ENCODE results near the gene C2. TPM values are rescaled to one million over a fixed set of nuclear protein-coding genes. Genes with fewer than 3 reads are reported as not detected.

C2 gene
- total and polyA plus RNA-seq, 2 donors = 4.0 to 10.0 TPM

DNA sequence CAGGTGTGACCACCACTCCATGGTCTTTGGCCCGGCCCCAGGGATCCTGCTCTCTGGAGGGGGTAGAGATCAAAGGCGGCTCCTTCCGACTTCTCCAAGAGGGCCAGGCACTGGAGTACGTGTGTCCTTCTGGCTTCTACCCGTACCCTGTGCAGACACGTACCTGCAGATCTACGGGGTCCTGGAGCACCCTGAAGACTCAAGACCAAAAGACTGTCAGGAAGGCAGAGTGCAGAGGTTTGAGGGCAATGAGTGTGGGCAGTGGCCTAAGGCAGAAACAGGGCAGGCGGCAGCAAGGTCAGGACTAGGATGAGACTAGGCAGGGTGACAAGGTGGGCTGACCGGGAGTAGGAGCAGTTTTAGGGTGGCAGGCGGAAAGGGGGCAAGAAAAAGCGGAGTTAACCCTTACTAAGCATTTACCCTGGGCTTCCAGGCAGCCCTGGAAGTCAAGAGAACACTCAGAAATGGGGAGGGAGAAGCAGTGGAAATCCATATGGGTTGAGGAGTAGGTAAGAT lies 18.9 kb downstream of the C2 start:
- WGBS = 71% methylated on average over 11 of the region's 11 CpGs
- no peak overlapping the region for H3K4me3 ChIP-seq (ENCODE audit: low read depth, low read length)
- no peak overlapping the region for H3K27ac ChIP-seq (ENCODE audit: low read depth)
- H3K4me1 ChIP-seq (ENCODE audit: insufficient read depth) = no peaks in the 10 kb centered on the region
- no peaks in the 10 kb centered on the region for H3K36me3 ChIP-seq (ENCODE audit: insufficient read depth)
- DNase-seq (ENCODE audit: extremely low spot score) = no peak

DNA sequence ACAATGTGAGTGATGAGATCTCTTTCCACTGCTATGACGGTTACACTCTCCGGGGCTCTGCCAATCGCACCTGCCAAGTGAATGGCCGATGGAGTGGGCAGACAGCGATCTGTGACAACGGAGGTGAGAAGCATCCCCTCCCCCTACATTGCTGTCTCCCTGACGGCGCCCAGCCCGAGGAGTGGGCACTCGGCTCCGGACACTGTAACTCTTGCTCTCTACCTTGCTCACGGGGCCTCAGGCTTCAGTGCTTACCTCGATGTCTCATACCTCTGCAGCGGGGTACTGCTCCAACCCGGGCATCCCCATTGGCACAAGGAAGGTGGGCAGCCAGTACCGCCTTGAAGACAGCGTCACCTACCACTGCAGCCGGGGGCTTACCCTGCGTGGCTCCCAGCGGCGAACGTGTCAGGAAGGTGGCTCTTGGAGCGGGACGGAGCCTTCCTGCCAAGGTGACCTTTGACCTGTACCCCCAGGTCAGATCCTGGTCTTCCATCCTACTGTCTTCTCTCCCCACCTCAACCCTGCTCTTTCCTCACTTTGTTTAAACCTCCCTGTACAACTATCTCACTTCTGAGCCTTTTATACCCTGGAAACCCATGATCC lies 19.7 kb downstream of the C2 start:
- Histone ChIP-seq H3K4me3 (ENCODE audit: low read depth, low read length) (no peak overlapping the region), H3K27ac (ENCODE audit: low read depth) (no peak overlapping the region), H3K36me3 (ENCODE audit: insufficient read depth) (no peaks in the 10 kb centered on the region), H3K4me1 (ENCODE audit: insufficient read depth) (no peaks in the 10 kb centered on the region)
- 86% methylated on average over 24 of the region's 24 CpGs for WGBS
- no peak for DNase-seq (ENCODE audit: extremely low spot score)

DNA sequence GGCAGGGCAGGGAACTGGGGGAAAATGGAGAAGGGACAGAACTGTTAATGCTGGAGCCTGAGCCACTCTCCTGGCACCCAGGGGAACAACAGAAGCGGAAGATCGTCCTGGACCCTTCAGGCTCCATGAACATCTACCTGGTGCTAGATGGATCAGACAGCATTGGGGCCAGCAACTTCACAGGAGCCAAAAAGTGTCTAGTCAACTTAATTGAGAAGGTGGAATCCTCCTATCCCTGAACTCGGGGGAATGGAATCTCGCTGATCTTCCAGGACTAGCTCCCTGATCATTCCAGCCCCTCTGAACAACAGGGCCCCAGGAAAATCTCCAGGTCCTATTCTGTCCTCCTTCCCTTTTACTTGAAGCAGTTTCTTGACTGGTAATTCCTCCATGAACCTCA lies 20.3 kb downstream of the C2 start:
- Histone ChIP-seq H3K36me3 (ENCODE audit: insufficient read depth) (no peaks in the 10 kb centered on the region), H3K4me1 (ENCODE audit: insufficient read depth) (no peaks in the 10 kb centered on the region), H3K4me3 (ENCODE audit: low read depth, low read length) (no peak overlapping the region), H3K27ac (ENCODE audit: low read depth) (no peak overlapping the region)
- DNase-seq (ENCODE audit: extremely low spot score) = no peak
- WGBS = 85% methylated on average over 4 of the region's 4 CpGs

DNA sequence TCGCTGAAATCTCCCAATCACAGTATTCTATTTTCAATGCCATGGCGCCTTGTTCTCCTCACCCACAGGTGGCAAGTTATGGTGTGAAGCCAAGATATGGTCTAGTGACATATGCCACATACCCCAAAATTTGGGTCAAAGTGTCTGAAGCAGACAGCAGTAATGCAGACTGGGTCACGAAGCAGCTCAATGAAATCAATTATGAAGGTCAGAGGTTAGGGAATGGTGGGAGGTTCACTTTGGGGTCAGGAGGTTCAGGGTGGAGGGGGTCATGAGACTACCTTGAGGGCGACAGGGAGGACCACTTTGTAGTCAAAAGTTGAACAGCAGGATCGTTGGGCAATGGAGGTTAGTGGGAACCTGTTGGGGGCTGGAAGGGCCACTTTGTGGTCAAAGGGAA lies 20.8 kb downstream of the C2 start:
- Histone ChIP-seq H3K36me3 (ENCODE audit: insufficient read depth) (no peaks in the 10 kb centered on the region), H3K4me1 (ENCODE audit: insufficient read depth) (no peaks in the 10 kb centered on the region), H3K4me3 (ENCODE audit: low read depth, low read length) (no peak overlapping the region), H3K27ac (ENCODE audit: low read depth) (no peak overlapping the region)
- no peak for DNase-seq (ENCODE audit: extremely low spot score)
- WGBS = 82% methylated on average over 5 of the region's 5 CpGs

DNA sequence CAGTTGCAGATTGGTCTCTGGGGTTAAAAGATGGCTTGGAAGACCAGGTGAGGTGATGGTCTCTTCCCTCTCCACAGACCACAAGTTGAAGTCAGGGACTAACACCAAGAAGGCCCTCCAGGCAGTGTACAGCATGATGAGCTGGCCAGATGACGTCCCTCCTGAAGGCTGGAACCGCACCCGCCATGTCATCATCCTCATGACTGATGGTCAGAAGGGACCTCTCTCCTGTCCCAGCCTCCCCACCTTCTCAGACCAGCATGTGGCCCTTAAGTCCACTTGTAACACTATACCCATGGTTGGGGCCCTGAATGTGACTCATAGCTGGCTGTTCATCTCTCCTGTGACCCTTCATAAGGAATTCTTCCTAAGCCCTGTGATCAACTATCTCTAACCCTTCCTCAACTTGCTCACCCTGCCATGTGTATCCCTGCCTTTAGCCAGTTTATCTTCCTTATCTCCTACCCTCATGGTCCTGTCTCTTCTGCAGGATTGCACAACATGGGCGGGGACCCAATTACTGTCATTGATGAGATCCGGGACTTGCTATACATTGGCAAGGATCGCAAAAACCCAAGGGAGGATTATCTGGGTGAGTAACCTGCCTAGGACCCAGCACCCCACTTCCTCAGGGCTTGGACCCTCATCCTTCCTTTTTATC lies 21.4 kb downstream of the C2 start:
- no peak overlapping the region for H3K4me3 ChIP-seq (ENCODE audit: low read depth, low read length)
- no peaks in the 10 kb centered on the region for H3K4me1 ChIP-seq (ENCODE audit: insufficient read depth)
- DNase-seq (ENCODE audit: extremely low spot score) = no peak
- 82% methylated on average over 6 of the region's 6 CpGs for WGBS
- no peak overlapping the region for H3K27ac ChIP-seq (ENCODE audit: low read depth)
- peaks cover 2% of the 10 kb centered on the region for H3K36me3 ChIP-seq (ENCODE audit: insufficient read depth)

DNA sequence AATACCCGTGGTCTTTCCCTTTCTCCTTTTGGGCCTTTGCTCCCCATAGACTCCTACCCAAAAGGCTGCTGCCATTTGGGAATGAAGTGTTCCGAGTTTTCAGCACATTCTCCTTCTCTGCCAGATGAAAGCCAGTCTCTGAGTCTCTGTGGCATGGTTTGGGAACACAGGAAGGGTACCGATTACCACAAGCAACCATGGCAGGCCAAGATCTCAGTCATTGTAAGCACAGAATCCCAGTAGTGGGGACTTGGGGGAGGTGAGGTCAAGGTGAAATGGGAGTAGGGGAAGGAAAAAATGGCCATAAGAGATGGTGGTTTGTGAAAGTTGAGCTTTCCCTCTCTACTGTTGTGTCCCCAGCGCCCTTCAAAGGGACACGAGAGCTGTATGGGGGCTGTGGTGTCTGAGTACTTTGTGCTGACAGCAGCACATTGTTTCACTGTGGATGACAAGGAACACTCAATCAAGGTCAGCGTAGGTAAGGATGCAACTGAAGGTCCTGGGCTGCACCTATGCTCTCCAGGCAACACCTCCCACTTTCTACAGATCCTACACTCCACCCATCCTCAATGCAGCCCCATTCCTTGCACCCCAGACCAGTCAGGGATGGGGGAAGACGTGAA lies 22.5 kb downstream of the C2 start:
- no peak for DNase-seq (ENCODE audit: extremely low spot score)
- no peak overlapping the region for H3K4me3 ChIP-seq (ENCODE audit: low read depth, low read length)
- no peaks in the 10 kb centered on the region for H3K4me1 ChIP-seq (ENCODE audit: insufficient read depth)
- WGBS = 83% methylated on average over 7 of the region's 7 CpGs
- peaks cover 2% of the 10 kb centered on the region for H3K36me3 ChIP-seq (ENCODE audit: insufficient read depth)
- H3K27ac ChIP-seq (ENCODE audit: low read depth) = no peak overlapping the region

DNA sequence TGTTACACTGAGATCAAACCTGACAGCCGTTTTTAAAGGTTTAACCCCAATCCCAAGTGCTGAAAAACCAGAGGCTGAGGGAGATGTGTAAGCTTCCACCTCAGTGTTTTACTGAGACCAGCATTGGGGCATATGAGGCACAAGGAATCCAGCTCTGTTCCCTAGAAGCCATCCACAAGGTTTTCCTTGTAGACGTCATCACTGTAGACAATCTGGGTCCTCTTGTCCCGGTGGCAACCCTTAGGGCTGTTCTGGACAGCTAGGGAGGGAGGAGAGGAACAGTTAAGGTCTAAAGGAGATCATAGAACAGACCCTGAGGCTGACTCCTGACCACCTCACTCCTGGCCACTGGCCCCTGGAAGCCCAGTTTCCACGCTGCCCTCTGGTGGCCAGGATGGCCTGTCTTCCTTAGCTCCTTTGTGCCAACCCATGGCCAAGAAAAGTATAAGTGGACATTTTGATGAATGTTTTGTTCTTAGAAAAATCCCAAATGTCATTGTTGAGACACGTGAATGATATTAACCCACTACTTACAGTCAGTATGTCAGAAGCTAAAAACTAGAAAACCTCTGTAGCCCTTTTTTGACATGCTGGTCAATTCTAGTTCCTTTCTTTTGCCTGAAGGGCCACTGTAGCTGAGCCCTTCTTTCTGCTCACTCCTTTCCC lies 24.8 kb downstream of the C2 start:
- no peak for DNase-seq (ENCODE audit: extremely low spot score)
- WGBS = 55% methylated on average over 5 of the region's 5 CpGs
- H3K36me3 ChIP-seq (ENCODE audit: insufficient read depth) = peaks cover 4% of the 10 kb centered on the region
- H3K4me3 ChIP-seq (ENCODE audit: low read depth, low read length) = no peak overlapping the region
- no peak overlapping the region for H3K27ac ChIP-seq (ENCODE audit: low read depth)
- H3K4me1 ChIP-seq (ENCODE audit: insufficient read depth) = no peaks in the 10 kb centered on the region

DNA sequence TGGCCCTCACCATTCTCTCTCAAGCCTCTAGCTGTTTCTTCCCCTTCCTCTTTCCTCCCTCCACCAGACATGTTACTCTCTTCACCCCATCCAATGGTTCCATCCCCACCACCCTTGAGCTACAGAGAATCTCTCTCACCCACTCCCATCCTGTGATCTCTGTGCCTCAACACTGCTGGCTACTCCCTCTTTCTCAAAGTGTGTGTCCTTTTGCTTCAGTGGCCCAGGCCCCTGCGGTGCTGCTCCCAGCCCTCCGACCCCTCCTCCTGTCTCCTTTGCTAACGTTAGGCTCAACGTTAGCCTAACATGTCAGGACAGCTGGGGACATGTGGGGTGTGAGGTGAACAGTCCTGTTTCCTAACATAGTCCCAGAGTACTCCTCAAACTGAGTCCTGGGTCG lies 25.4 kb downstream of the C2 start:
- no peak for DNase-seq (ENCODE audit: extremely low spot score)
- no peak overlapping the region for H3K27ac ChIP-seq (ENCODE audit: low read depth)
- H3K4me1 ChIP-seq (ENCODE audit: insufficient read depth) = no peaks in the 10 kb centered on the region
- no peak overlapping the region for H3K4me3 ChIP-seq (ENCODE audit: low read depth, low read length)
- WGBS = 72% methylated on average over 5 of the region's 5 CpGs
- H3K36me3 ChIP-seq (ENCODE audit: insufficient read depth) = peaks cover 4% of the 10 kb centered on the region

DNA sequence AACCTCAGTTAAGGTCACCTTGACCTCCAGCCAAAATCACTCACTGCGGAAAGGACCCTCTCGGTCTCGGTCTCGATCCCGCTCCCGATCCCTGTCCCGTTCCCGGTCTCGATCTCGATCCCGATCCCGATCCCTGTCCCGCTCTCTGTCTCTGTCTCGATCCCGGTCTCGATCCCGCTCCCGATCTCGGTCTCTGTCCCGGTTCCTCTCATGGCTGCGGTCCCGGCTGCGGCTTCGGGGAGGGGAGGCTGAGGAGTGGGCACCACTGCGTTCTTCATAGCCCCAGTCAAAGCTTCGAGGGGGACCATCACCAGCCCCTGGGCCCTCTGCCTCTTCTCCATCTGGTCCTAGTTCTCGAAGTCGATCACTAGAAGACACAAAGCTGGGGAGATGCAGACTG lies 27.0 kb downstream of the C2 start:
- Histone ChIP-seq H3K36me3 (ENCODE audit: insufficient read depth) (peaks cover 4% of the 10 kb centered on the region), H3K4me1 (ENCODE audit: insufficient read depth) (no peaks in the 10 kb centered on the region), H3K4me3 (ENCODE audit: low read depth, low read length) (no peak overlapping the region), H3K27ac (ENCODE audit: low read depth) (no peak overlapping the region)
- WGBS = 97% methylated on average over 28 of the region's 28 CpGs
- no peak for DNase-seq (ENCODE audit: extremely low spot score)

DNA sequence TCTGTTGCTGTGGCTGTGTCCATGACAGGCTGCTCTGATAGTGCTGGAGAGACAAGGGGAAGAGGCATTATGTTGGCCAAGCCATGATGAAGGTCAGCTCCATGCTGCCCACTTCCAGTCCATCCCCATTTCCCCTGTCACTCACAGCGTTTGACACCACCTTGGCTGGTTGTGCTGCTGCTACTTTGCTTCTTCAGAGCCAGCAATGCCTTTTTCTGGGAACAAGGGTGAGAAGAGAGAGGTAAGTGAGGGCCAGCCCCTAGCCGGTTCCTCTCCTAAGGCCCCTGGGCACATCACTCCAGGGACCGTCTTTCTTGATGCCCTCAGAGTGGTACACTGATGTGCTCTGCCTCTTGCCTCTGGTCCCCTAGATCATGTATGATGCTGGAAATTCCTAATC lies 29.3 kb downstream of the C2 start:
- peaks cover 4% of the 10 kb centered on the region for H3K36me3 ChIP-seq (ENCODE audit: insufficient read depth)
- H3K4me1 ChIP-seq (ENCODE audit: insufficient read depth) = no peaks in the 10 kb centered on the region
- DNase-seq (ENCODE audit: extremely low spot score) = no peak
- H3K4me3 ChIP-seq (ENCODE audit: low read depth, low read length) = no peak overlapping the region
- 66% methylated on average over 3 of the region's 3 CpGs for WGBS
- no peak overlapping the region for H3K27ac ChIP-seq (ENCODE audit: low read depth)

DNA sequence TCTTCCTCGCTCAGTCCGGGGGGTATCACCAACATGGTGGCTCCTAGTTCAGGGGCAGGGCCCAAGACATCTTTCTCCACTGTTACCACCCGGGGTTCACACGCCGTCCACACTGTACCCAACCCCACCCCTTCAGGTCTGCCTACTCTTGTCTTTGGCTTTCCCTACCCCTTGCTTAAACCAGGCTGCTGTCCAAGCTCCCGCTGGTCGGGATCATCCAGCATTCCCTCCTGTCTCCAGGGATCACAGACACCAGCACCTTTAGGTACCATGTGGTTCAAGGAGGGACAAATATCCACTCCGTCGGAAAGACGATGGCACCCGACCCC lies 30.9 kb downstream of the C2 start:
- Histone ChIP-seq H3K4me3 (ENCODE audit: low read depth, low read length) (peak overlapping the region; percentile 78), H3K4me1 (ENCODE audit: insufficient read depth) (no peaks in the 10 kb centered on the region), H3K27ac (ENCODE audit: low read depth) (peak overlapping the region; percentile 59), H3K36me3 (ENCODE audit: insufficient read depth) (peaks cover 3% of the 10 kb centered on the region)
- no peak for DNase-seq (ENCODE audit: extremely low spot score)
- WGBS = 5% methylated on average over 11 of the region's 11 CpGs

DNA sequence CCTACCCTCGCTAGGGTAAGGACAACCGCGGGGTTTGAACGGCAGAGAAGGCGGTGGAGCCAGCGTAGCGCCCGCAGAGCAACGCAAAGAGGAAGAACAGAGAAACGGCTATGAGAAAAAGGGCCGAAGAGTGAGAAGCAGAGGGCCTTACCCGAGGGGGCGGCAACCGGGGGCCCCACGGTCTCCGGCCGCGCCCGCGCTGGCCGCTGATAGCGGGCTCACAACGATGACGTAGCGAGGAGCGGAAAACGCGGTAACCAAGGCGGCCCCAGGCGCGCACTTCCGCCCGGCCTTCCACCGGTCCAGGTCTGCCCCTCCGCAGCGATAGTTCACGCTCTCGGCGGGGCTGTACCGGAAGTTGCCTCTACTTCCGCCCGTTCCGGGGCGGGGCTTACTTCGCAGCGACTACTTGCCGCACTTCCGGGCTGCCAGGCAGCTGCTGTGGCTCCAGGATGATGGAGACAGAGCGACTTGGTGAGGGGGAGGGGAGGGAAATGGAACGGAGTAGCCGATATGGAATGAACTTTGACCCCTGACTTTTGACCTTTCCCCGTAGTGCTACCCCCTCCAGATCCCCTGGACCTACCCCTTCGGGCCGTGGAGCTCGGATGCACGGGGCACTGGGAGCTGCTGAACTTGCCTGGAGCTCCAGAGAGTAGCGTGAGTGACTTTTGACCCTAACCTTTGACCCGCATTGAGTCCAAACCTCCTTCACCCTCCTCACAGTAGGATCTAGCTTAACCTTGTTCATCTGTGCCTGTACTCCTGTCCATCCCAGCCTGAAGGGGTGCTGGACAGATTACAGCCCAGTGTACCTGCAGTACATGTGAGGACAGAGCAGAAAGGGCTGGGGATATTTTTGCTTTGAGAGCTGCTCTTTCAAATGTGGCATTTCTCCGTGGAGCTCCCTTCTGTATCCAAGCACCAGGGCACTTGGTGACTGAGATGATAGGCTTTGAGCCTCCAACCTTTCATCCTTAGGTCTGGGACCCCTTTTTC lies 31.5 kb downstream of the C2 start, which contains the start of the genes NELFE and SKIC2:
Gene NELFE (minus strand): TSS at position 231 of the 999 bp plus-strand sequence. CDS start 525 bp downstream, outside the sequence.
Gene SKIC2 (plus strand): TSS at position 435 of the 999 bp plus-strand sequence. CDS start 18 bp downstream, at position 453.
- under 1% methylated on average over 59 of the region's 59 CpGs for WGBS
- peak; percentile 92 for DNase-seq (ENCODE audit: extremely low spot score)
- H3K4me1 ChIP-seq (ENCODE audit: insufficient read depth) = no peaks in the 10 kb centered on the region
- peak within 1 kb of the TSS; percentile 78 for H3K4me3 ChIP-seq (ENCODE audit: low read depth, low read length)
- peak within 1 kb of the TSS; percentile 62 for H3K27ac ChIP-seq (ENCODE audit: low read depth)
- peaks cover 2% of the 10 kb centered on the region for H3K36me3 ChIP-seq (ENCODE audit: insufficient read depth)

DNA sequence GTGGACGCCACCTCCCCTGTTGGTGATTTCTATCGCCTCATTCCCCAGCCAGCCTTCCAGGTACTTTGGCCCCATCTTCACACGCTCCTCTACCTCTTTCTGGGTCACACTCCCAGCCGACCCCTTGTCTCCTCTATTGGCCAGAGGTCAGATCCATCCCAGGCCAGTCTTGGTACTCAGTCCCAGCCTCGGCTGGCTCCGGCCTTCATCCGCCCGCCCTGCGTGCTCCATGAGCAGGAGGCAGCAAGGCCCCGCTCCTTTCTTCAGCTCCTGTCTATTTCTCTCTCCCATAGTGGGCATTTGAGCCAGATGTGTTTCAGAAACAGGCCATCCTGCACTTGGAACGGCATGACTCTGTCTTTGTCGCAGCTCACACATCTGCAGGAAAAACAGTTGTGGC lies 34.1 kb downstream of the C2 start:
- Histone ChIP-seq H3K36me3 (ENCODE audit: insufficient read depth) (no peaks in the 10 kb centered on the region), H3K4me1 (ENCODE audit: insufficient read depth) (no peaks in the 10 kb centered on the region), H3K27ac (ENCODE audit: low read depth) (no peak overlapping the region), H3K4me3 (ENCODE audit: low read depth, low read length) (no peak overlapping the region)
- no peak for DNase-seq (ENCODE audit: extremely low spot score)
- WGBS = 93% methylated on average over 12 of the region's 12 CpGs
